GM20000 (cell line): ENCODE measurements around the gene NRG2.

Experiments
- DNase-seq: peaks from one replicate; pipeline ENCODE4 v3.0.0; 2012; ENCODE audit warnings: low spot score
- CTCF ChIP-seq: IDR thresholded peaks from 2 replicates; pipeline ENCODE4 v1.5.1; 2012; ENCODE audit warnings: mild to moderate bottlenecking, control low read depth; ENCODE audit errors: extremely low read depth, missing control alignments

Gene NRG2

DNA sequence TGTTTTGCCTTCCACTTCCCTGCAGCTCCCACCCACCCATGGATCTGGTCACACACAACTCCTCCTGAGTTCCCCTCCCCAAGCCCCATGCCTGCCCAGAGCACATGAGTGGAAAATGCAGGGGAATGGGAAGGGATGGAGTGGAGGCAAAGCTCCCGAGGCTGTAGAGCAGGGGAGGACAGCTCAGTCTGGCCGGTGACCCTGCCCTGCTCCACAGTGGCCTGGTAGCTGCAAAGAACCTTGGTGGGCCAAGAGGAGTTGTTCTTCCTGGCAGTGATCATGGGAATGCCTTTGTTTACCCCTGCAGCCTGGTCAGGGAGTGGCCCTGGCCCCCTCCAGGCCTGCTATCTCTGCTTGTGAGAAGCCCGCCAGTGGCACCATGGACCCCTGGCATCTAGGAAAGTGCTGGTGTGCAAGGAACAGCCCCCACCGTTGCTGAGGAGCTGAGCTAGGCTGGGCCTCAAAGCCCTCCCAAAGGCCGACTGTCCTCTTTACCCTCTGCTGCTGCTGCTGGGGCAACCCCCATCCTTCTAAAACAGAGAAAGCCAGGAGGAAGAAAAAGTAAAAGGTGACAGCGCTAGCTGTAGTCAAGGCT, 187.1 kb downstream of the NRG2 start:
- TF ChIP-seq CTCF = no peak
- DNase-seq = no peak

DNA sequence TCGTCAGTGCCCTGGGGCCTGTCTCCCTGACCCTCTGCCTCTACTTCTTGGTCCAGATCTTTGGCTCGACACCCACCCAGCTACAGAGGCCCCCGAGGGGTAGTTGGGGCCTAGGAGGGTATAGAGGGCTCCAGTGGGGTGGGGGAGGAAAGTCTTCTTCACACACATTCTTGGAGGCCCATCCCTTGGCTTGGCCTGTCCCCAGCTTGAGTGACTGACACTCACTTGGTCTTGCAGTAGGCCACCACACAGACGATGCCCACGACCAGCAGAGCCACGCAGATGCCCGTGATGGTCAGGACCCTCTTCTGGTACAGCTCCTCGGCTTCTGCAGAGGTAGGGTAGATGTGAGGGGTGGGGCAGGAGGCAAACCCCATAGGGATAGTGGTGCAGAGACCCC, 187.6 kb downstream of the NRG2 start:
- DNase-seq = no peak
- no peak for TF ChIP-seq CTCF

- TF ChIP-seq CTCF = no peak
These were observed 188.1 kb downstream of the NRG2 start for GRCh38 chr5:139854953-139855352.

DNA sequence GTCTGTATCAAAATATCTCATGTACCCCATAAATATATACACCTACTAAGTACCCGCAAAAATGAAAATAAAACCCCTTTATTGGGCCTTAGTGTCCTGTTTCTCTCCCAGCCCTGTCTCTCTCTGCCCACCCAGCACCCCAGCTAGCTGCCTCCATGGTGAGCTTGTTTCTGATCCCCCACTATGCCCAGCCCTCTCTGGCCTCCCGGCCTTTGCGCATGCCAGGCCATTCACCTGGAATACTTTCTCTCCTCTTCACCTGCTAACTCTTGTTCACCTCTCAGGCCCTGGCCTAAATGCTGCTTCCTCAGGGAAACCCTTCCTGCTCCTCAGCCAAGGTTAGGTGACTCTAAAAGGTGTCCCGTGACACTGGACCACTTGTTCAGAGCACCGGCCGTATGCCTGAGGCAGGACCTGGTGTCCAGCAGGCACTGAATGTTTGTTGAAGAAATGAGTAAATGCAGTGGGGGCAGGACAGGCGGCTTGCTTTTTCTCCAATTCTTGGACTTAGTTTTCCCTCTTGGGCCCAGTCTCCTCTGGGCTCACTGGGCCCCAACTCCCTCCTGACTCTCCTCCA, 189.0 kb downstream of the NRG2 start:
- DNase-seq = no peak
- TF ChIP-seq CTCF = no peak

More at GRCh38 chr5:139854953-139855352, 188.1 kb downstream of the NRG2 start:
- DNase-seq = no peak

GRCh38 chr5:139852696-139853095, 190.4 kb downstream of the NRG2 start:
- TF ChIP-seq CTCF = no peak
- DNase-seq = no peak

GRCh38 chr5:139851558-139851957, 191.5 kb downstream of the NRG2 start:
- no peak for TF ChIP-seq CTCF
- no peak for DNase-seq

DNA sequence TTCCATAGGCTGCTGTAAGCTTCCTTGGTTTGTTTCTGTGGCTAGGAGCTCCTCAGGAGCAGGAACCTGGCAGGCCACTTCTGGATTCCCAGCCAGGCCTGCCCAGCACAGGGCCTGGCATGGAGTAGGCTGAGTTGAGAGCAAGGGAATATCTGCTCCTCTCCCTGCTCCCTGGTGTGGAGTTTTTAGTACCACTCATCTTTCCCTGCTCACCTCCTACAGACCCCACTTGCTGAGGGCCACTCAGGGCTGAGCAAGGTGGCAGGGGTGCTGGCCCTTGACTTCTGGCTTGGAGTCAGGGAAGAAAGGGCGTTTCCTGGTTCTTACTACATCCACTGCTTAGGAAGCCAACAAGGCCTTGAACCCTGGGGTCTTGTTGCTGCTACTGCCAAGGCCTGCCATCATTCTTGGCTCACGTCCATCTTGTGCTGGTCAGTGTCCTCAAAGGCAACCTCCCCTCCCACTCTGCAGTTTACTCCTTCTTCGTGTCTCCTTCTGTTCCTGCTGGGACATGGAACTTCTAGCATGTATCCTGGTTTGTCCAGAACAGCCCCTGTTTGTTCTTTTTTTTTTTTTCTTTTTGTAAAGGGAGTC, 192.6 kb downstream of the NRG2 start:
- no peak for DNase-seq
- no peak for TF ChIP-seq CTCF
